Activated CD4-positive, alpha-beta T cell treated with anti-CD3 and anti-CD28 coated beads, Interleukin-2, amount 50 U/mL, for 24 hours (primary cell): ENCODE data around the gene KSR1.

Experiments
- DNase-seq, 2 donors: peaks; one replicate each; pipeline ENCODE4 v3.0.0-alpha.2; 2020; ENCODE audit warnings: low read depth in 1 of 2, low spot score in 1 of 2

Gene KSR1

DNA sequence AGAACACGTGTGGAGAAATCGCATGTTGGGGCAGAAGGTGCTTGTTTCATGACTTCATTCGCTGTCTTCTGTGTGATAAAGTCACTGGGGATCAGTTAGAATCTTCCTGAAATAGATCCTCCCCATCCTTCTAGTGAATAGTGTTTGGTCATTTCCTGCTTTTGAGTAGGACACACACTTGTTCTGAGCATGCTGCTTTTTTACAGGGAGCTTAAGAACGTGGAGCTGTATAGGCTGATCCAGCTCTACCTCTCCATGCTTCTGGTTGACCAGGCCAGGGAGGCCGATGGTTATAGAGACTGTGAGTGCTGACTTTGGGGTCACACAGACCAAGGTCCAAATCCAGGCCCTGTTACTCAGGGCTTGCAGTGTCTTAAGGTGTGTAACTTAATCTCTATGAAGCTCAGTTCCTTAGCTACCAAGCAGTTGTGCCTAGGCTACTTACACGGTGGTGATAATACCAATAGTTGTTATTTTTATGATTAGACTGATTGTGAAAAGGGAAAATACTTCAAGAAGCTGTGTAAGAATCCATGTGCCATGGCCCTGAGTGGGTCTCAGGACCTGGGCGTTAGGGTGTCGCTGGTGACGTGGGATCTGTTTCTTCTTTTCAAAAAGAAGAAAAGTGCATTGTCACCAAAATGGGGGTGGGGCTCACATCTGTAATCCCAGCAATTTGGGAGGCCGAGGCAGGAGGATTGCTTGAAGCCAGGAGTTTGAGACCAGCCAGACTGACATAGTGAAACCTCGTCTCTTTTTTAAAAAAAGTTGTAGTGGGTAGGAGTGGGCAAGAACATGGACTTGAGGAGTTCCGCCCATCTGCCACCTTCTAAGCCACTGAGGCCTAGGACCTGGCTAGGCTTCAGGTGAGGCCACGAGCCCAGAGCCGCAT lies 110.7 kb downstream of the KSR1 start:
- no peak for DNase-seq

DNA sequence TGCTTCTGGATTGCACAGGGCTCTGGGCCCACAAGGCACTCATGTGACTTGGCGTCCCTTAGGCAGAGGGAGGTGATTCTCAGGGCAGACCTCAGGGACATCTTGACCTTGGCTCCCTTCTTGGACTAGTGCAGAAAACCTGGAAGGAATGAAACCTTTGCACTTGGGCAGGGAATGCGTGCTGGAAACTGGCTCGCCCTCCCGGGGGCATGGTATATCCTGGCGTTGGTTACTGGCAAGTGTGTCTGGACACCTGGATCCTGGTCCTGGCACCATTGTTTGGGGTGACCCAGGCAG lies 111.3 kb downstream of the KSR1 start:
- no peak for DNase-seq

- DNase-seq, result no peak
Observed at GRCh38 chr17:27568216-27568615, 112.0 kb downstream of the KSR1 start.

DNA sequence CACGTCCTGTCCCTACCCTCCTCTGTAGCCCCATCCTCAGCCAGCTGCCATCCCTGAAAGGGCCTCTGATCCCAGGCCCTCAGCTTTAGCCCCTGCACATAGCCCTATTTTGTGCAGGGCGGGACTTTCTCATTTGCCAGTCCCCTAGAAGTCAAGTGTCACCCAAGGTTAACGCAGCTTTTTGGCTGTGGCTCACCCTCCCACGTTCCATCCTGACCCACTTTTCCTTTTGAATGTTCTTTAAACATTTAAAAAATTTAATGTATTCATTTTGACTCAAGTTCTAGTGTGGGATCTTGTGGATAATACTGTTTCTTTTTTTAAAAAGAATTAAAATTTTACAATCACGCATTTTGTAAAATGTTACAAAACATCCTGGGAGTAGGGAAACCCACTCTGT lies 112.6 kb downstream of the KSR1 start:
- no peak for DNase-seq

DNA sequence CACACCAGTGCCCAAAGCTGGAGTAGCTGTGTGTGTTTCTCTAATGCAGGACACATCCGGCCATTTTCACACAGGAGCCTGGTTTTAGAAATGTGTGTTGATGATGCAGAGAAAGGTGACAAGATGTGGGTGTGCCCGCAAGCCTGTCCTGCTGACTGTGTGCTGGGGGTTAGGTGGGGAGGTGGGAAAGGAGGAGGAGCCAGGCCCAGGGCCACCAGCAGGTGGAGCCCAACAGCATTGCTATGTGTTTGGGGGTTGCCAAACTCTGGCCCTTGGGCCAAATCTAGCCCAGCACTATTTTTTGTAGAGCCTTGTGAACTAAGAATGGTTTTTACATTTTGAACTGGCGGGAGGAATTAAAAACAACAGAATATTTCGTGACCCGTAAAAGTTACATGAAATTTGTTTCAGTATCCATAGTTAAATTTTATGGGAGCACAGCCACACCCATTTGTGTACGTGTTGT lies 113.0 kb downstream of the KSR1 start:
- DNase-seq, result peak in 1 of 2 donors; percentile 10

- no peak for DNase-seq
Observed at GRCh38 chr17:27569884-27570577, 113.8 kb downstream of the KSR1 start.

DNA sequence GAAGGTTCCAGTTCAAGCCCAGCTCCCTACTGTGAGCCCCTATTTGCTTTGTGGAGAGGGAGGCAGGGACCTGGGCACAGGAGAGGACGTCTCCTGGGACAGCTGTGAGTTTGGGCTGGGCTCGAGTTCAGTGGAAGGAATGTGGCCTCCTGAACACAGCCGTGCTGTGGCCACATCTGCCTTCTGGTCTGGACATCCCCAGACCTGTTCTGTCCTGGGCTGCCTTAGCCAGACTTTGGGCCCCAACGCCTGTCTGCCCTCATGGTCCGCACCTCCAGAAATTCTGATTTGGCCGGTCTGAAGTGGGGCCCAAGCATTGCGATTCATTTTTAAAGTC lies 114.3 kb downstream of the KSR1 start:
- DNase-seq, result no peak

- no peak for DNase-seq
Observed at GRCh38 chr17:27571563-27572352, 115.5 kb downstream of the KSR1 start.

DNA sequence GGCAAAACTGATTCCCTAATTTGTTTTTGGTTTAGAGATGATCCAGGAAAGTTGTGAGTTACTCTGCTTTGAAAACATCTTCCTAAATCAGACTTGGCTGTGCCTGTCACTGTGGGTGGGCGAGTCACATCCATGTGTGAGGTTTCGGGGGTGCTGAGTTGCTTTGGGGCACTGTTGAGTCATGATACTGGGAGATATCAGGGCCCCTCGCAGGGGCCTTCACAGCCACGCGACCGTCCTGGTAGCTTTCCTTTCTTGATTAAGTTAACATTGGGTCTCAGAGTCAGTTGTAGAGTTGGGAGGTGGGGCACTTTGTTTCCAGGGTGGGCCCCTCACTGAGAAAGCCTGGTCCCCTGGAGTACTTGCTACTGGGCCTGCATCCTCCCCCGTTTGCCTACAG lies 116.4 kb downstream of the KSR1 start:
- peak; percentile 25 to 60 for DNase-seq

GRCh38 chr17:27573548-27573947 lies 117.3 kb downstream of the KSR1 start:
- no peak for DNase-seq

- no peak for DNase-seq
Observed at GRCh38 chr17:27573971-27574525, 117.8 kb downstream of the KSR1 start.

GRCh38 chr17:27575096-27575911 lies 119.1 kb downstream of the KSR1 start:
- no peak for DNase-seq

DNA sequence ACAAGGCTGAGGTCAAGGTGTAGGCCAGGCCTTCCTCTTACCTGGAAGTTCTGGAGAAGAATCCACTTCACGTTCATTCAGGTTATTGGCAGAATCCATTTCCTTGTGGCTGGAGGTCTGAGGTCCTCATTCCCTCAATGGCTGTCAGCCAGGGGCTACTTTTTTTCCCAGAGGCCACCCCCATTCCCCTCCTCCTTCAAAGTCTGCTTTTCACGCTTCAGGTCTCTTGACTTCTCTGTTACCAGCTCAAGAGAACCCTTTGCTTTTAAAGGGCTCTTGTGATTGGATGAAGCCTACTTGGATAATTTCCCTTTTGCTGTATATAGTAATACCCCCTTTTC lies 119.6 kb downstream of the KSR1 start:
- no peak for DNase-seq

- no peak for DNase-seq
Observed at GRCh38 chr17:27576477-27577083, 120.3 kb downstream of the KSR1 start.

- DNase-seq, result no peak
Observed at GRCh38 chr17:27577121-27577761, 121.0 kb downstream of the KSR1 start.

DNA sequence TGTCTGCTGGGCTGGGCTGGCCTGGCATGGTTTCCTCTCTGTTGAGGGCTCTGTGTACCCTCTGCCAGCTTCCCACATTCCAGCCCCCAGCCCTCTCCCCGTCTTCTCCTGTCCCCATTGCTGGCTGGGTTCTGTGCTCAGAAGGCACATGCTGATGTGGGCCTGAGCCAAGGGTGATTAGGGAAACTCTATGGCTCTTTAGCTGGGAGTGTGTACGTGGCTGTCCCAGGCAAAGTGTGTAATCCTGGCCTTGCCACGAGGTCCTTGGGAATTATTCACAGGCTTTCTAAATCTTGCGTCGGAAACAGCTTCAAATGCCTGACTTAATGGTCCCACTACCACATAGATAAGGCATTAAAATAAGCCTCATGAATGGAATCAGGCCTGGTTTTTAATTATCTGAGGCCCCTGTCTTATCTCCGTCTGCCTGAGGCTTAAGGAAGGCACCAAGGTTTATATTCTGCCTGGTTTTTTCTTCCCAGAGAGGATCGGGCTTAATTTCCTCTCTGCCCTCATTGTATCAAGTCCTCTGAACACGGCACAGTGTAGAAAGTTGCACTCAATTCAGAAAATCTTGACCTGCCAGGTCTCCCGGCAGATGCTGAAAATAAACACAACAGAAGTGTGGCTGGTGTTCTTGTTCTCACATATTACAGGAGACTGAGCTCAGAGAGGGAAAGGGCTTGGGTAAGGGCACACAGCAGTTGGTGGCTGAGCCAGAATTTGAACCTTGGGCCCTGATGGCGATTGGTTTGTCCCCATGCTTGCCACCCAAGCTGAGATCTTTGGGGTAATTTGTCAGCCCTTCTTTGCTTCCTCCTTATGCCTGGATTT lies 121.9 kb downstream of the KSR1 start:
- DNase-seq, result no peak

GRCh38 chr17:27578718-27579085 lies 122.5 kb downstream of the KSR1 start:
- peak in 1 of 2 donors; percentile 24 for DNase-seq

DNA sequence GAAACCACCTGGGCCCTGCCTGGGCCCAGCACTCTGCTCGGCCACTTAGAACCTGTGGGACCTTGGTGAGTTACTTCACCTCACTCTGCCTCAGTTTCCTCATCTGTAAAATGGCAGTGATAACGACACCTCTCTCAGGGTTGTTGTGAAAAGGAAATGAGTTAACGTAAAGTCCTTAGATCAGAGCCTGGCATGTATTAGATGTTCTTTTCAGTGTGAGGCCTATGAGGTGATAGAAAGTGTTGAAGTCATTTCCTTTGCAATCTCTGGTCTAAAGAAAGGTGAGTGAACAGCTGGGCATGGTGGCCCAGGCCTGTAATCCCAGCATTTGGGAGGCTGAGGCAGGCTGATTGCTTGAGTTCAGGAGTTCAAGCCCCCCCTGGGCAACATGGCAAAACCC lies 123.1 kb downstream of the KSR1 start:
- DNase-seq, result no peak

- DNase-seq, result no peak
Observed at GRCh38 chr17:27579897-27580321, 123.7 kb downstream of the KSR1 start.
